Hematopoietic multipotent progenitor cell treated with erythropoietin and hydrocortisone succinate and interleukin-3 and kit ligand, for 8 days (in vitro differentiated cells): ENCODE results near the gene PCGF2.
"Not testable (repeated sequence)": the region's sequence is repeated elsewhere in the genome, so short reads cannot be mapped to it uniquely, and the experiment has no call there.

Experiments used
- DNase-seq: peaks from one replicate; pipeline ENCODE4 v3.0.0-alpha.2; 2015

PCGF2 gene

DNA sequence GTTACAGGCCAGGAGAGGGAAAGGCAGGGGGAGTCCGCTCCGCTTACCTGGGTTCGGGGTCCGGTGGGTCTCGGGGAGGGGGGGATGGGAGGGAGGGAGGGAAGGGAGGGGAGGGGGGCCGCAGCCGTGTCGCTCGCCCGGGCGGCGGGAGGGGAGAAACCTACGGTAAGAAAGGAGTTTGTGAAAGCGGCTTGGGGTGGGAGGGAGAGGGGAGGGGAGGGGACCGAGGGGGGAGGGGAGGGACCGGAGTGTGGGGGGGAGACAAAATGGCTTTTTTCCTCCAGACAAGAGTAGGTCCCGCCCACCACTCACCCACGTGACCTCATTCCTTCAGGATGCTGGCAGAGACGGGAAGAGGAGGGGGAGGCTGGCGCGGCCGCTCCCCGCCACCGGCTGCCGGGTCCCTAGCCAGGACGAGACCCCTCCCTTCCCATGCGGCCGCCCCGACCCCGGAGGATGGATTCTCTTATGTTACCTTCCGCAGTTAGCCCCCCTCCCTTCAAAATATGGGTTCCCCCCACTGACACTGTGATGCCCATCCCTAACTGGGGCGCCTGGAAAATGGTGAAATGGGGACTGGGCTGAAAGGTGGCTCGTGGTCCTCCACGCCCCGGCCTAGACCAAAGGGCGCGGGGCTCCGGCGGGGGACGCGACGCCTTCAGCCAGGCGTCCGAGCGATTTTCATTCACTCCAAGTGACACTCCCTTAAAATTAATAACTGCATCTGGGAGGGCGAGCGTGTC, at the start of gene PCGF2:
PCGF2 (minus strand) TSS at position 188 of the 743 bp plus-strand sequence. CDS start 7,934 bp downstream, outside the sequence.
- DNase-seq = no peak

DNA sequence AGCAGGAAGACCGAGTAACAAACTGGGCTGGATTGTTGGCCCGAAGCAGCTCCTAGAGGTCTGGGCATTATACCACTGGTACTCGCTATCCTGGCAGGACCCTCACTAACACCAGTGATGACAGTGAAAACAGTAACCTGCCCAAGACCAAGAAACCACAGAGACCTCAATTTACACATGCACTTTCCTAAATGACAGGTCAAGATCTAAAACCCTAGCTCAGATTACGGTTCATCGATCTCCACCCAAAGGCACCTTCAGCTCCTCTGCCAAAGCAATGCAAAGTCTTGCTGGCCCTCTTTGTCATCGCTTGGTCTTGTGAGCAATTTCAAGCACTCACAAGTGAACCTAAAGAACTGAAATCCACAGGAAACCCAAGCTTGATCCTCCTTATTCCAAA, 49.7 kb upstream of the PCGF2 start:
- no peak for DNase-seq

DNA sequence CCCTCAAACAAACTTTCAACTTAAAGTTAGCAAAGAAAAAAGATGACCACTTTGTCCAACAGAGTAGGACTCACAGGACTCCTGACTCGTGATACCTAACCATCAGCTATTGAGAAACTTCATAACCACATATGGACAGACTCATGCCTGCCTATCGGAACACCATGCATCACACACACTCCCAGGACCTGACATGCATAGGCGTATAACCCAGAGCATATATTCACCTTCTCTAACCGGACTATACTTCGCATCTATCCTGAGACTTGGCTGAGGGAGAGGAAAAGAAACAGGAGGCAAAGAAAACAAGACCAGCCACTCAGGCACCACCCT, 49.0 kb upstream of the PCGF2 start:
- DNase-seq = no peak

DNA sequence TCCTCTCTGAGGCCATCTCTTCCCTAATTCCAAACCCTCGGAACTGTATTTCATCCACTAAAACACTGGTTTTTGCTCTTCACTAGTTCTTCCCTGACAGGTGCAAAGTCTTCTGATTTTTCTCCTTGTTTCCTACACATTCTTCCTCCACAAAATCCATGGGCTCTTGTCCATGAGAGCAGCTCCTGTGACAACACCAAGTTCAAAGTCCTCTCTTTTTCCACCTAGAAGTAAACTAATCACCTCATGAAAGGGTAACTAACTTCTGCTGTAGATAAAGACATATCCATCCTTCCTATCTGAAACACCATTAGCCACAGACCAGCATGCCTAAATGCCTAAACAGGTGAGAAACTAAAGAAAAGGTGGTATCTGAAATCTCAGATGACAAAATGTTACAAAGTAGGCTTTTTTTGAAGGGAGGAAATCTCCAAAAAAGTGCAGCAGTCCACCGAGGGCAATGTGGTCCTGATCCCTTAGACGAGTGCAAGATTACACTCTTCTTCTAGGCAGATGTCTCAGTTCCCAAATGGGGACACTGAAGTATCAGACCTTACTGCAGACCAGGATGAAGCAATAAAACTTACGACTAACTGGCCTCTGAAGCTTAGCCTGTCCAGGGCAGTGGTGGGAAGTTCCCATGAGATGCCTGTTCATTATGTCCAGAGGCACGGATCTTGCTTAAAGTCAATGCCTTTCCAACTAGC, 48.5 kb upstream of the PCGF2 start:
- DNase-seq = no peak

DNA sequence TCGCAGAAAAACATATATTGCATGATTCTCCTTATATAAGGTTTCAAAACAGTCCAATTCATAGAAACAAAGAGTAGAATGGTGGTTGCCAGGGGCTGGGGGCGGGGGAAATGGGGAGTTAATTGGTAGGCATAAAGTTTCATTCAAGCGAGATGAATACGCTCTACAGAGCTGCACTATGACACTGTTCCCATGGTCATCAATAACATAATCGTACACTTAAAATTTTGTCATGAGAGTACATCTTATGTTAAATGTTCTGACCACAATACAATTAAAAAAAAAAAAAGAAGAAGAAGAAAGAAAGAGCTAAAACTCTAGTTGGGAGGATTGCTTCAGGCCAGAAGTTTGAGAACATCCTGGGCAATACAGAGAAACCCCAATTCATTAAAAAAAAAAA, 46.1 kb upstream of the PCGF2 start:
- DNase-seq = no peak

DNA sequence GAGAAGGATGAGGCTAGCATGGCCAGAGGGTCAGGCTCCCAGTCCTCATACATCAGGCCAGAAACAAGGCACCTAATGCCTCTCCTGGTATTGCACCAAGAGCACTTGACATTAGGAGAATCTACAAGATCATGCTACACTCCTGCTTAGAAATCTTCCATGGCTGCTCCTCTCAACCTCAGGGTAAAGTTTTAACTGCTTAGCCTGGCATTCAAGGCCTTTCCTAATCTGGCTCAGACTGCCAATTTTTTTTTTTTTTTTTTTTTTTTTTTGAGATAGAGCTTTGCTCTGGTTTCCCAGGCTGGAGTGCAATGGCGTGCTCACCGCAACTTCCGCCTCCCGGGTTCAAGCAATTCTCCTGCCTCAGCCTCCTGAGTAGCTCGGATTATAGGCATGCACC, 43.0 kb upstream of the PCGF2 start:
- DNase-seq = no peak

DNA sequence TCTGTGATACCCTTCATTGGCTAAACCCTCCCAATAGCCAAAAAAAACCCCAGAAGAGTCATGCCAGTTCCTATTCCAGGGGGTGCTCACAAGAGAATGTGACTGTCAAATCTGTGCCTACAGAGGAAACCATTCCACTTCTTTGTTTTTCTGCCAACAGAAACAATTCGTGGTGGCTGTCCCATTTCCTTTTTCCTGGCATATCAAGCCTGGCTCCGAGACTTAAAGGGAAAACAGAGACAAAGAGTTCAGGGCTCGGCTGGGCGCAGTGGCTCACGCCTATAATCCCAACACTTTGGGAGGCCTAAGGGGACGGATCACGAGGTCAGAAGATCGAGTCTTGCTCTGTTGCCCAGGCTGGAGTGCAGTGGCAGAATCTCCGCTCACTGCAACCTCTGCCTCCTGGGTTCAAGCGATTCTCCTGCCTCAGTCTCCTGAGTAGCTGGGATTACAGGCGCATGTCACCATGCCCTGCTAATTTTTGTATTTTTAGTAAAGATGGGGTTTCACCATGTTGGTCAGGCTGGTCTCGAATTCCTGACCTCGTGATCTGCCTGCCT, 42.1 kb upstream of the PCGF2 start:
- not testable (repeated sequence) for DNase-seq

DNA sequence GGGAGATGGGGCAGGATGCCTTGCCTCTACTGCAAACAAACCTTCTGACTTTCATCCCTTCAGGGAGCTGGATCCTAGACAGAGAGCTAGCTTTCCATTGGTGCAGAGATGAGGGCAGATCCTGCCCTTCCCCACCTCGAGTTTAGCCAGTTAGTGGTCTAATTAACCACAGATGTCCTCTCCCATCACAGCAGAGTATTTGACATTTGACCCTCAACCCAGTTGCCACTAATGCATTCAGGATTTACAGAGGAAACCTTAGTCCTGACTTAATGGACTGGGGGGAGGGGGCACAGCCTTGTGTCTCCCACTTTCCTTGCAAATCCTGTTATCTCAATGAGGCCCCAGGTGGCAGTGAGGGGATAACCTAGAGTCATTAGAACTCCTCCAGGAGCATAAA, 41.0 kb upstream of the PCGF2 start:
- no peak for DNase-seq

DNA sequence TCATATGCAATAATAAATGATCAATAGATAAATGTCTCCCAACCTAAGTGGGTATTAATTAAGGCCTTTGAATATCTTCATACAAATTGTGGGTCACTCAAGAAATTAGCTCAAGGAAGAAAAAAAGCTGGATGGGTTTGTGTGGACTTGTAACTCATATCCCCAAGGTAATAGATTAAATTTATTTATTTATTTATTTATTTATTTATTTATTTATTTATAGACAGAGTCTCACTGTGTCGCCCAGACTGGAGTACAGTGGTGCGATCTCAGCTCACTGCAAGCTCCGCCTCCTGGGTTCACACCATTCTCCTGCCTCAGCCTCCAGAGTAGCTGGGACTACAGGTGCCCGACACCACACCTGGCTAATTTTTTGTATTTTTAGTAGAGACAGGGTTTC, 39.9 kb upstream of the PCGF2 start:
- DNase-seq = not testable (repeated sequence)

DNA sequence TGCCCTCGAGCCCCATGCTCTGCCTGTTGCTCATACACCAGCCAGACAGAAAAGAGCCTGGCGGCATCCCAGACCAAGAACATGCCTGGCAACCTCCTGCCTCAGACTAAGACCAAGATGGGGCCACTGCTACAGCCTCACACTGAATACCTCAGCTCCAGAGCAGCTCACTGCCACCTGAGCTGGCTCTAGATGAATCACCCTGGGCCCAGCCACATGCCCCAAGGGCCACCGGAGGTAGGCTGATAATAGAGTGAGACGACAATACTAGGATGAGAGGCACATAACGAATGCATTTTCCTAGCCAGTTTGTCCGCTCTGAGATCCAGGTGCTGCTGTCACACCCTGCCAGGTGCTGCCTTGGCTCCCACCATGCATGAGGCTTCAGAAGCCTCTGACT, 38.2 kb upstream of the PCGF2 start:
- no peak for DNase-seq

DNA sequence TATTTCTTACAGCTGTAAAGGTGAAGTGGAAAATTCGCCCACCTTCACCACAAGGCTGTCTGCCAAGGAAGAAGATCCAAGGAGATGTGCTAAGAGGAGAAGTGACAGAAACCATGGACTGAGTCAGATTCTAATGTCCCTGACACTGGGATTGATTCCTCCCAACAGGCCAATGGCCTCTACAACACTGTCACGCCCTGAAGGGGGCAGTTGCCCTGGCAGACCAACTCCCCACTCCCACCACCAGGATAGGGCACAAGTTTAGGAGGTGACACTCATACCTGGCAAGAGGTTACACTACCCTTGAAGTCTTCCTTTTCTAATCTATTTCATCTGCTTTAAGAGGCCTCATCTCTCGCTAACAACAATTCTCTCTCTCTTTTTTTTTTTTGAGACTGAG, 35.1 kb upstream of the PCGF2 start:
- DNase-seq = no peak

DNA sequence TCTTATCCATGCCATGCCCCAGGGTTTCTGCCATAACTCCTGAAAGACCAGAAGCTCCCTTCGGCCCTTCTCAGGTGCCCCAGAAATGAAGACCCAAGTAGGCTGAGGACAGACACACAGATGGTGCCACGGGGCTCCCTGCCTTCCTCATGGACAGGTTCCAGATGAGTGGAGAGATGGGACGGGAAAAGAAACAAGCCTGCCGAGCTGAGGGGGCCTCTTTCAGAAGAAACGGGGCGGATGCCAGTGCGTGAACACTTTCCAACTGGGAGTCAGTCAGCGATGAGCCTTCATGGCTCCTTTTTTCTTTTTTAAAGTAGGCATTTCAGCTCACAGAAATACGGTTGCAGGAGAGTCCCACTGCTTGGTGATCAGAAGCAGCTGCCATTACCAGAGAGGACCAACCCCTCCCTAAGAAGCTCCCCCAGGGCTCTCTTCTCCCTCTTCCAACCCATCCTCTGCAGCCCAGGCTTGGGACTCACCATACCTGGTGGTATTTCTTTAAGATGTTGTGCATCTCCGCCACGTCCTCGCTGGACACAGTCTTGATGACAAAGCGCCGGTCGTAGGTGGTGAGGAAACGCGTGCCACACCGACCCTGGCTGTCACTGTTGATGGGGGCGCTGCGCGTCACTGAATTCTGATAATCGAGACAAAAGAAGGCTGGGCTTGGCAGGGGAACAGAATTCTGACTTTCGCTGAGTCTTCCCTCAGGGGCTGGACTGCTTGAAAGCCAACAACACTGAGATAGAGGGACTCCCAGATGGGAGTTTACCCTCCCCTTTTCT, 32.0 kb upstream of the PCGF2 start:
- no peak for DNase-seq

DNA sequence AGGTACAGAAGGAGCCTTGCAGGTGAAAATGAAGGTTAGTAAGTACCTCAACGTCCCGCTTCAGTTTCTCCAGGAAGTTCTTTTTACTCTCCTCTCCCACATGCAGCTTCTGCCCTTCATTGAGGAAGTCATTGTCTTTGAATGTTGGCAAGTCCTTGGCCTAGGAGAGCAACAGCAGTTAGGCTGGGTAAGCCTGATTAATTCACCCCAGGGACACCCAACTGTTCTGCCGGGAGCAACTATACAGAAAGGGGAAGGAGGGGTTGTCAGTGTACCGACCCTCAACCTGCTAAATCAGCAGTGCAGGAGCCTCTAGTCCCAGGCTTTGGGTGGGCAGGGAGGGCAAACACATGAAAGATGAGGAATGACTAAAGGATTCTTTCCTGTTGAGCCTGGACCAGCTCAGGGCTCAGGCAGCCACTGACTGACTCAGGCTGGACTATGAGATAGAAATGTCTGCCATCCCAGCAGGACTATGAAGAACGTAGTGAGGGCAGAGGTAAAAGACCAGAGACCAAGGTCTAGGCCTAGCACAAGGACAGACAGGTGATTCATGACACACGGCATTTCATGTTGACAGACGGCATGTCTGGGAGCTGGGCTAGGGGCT, 29.6 kb upstream of the PCGF2 start:
- no peak for DNase-seq

DNA sequence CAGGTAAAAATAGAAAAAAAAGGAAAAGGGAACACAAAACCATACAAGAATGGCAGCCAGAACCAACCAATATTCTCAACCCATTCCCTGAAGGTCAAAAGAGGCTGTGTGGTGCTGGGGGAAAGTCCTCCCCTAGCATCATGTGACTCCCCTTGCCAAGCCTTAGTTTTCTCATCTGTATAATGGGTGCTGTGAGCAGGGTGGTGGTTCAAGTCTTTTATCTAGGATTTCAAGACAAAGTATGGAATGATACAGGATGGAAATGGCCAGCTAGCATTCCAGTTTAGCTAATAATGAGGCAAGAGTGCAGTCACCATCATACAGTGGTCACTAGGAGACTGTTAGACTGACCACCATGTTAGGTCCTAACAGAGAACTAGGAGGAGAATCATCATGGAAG, 25.1 kb upstream of the PCGF2 start:
- DNase-seq = no peak

DNA sequence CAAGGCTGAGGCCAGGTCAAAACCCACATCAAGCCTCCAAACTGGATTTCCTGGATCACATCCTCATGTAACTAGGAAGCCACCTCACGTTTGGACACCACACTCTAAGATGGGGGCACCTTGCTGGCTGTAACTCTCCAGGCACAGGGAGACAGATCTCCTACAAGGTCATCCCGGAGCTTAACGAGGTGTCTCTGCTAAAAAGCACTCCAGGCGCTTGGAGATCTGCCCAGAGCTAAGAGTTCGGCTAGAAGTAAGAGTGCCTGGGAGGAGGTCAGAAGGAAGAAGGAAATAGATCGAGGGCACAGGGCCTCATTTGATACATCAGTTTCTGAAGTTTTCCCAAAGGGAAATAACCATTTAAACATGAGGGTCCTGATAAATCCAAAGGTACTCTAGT, 20.3 kb upstream of the PCGF2 start:
- no peak for DNase-seq

DNA sequence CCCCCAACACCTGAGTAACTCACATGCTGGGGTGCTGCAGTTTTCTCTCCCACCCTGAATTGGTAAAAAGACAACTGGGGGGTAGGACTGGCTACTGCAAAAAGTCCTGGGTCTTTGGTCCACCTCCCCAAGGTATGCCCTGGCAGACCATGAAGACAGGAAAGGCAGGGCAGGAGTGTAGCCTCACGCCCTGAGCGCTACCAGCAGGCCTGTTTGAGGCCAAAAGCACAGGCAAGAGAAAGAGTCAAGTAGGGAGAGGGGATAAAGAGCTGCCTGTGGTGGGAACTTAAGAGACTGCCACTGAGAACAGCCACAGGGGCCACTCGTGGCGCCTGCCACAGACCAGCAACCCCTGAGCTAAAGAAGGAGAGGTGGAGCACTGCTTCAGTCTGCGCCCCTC, 18.2 kb upstream of the PCGF2 start:
- DNase-seq = no peak

DNA sequence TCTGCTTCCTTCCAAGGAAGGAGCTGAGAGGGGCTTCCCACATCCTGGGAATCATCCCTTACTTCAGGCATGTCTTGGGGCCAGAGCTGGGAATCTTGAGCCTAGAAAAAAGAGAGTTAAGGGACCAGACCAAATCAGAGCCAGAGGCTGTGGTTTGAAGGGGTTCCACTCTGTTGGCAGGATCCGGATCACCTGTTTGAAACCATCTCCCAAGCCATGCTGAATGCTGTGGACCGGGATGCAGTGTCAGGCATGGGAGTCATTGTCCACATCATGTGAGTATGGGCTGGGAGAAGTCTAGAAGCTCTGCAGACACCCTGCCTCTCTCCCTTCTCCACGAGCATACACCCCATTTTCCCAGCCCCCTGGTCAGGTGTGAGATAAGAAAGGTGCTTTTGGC, 14.1 kb upstream of the PCGF2 start:
- no peak for DNase-seq

DNA sequence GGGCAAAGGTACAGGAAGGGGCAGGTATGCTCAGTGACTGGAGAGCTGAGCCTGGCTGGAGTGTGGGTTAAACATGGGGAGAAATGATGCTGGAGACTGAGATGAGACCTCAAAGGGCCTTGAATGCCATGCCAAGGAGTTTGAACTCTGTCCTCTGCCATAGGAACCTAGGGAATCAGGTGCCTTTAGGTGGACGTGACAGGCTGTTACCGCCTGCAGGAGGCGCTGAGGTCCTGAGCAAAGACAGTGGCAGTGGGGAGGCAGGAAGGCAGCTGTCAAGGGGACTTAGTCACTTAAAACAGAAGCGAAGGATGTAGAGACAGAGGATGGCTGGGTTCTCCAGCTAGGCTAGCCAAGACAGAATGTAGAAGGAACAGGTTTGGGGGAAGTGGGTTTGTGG, 13.5 kb upstream of the PCGF2 start:
- DNase-seq = peak; percentile 58

DNA sequence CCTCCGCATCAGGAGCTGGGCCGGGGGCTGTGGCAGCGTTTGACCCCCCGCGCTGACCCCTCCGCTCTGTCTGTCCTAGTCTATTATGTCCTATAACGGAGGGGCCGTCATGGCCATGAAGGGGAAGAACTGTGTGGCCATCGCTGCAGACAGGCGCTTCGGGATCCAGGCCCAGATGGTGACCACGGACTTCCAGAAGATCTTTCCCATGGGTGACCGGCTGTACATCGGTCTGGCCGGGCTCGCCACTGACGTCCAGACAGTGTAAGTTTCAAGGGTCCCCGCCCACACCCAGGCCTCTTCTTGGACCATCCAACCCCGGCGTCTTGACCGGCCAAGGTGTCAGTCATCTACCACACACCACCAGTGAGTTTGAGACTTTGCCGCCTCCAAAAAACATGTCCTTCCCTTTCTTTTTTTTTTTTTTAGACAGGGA, 5.0 kb upstream of the PCGF2 start:
- DNase-seq = no peak

DNA sequence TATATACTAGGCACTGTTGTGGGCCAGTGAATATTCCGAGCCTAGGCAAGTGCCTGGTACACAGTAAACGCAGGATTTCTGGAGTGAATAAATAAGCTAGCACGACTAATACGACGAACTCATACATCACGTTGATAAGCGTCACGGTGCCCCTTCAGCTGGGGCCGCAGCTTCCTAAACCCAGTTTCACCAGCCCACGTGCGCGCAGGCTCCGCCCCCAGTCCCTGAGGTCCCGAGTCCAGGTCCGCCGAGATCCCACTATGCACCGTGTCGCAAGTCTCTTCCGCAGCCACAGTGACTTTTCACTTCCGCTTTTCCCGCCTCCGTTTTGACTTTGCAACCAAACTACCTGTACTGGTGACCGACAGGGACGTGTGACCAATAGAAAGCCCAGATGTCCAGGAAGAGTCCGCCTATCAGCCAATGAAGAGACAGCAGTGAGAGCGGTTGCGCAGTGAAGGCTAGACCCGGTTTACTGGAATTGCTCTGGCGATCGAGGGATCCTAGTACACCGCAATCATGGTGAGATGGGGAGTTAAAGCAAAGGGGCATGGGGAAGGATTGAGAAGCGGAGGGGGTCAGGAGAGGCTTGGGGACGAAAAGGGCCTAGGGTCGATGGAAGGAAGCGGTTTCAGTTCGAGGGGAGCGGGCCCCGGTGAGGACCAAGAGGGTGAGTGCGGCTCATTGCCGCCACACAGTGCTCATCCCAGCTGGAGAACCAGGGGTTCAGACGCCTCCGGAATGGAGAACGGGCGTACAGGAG, 4.4 kb upstream of the PCGF2 start, which contains the start of gene PSMB3:
PSMB3 (plus strand) TSS at position 434 of the 763 bp plus-strand sequence; CDS start at position 520, 86 bp downstream.
- DNase-seq = peak; percentile 100

DNA sequence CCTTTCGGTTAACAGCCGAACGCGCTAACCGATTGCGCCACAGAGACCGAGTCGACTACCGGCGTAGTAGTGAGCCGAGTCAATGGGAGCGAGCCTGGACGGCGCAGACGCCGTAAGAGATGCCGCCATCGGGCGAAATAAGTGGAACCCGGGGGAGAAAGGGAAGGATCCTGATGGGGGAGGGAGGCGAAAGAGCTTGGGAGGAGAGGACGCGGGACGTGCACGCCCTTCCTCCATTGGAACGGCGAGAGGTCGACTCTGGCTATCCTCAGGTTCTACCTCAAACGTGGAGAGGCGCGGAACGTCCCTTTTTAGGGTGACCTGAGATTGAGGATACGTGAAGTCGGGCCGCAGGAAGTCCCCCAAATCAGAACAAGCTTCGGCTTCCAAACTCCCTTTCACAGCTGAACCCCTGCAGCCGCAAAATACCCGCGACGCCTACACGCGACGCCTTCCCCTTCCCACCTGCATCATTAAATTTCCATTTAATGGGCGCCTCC, 3.7 kb upstream of the PCGF2 start:
- DNase-seq = peak; percentile 82
